GM19351 (cell line): ENCODE data around the gene RBM34.

Source experiments
- ATAC-seq: cut with Tn5 transposase; IDR thresholded peaks from one replicate; pipeline ENCODE4 v1.9.1; 2021; ENCODE audit warnings: mild to moderate bottlenecking, moderate library complexity; ENCODE audit not compliant: unreplicated experiment

Gene RBM34

GRCh38 chr1:235156265-235156664, 4.8 kb downstream of the RBM34 start:
- ATAC-seq: no peak

GRCh38 chr1:235152235-235152634, 8.8 kb downstream of the RBM34 start:
- no peak for ATAC-seq

GRCh38 chr1:235151033-235151432, 10.0 kb downstream of the RBM34 start:
- no peak for ATAC-seq

- ATAC-seq: no peak
These were observed 11.2 kb downstream of the RBM34 start for GRCh38 chr1:235149824-235150223.

GRCh38 chr1:235147269-235147668, 13.8 kb downstream of the RBM34 start:
- no peak for ATAC-seq

- ATAC-seq: no peak
These were observed 15.4 kb downstream of the RBM34 start for GRCh38 chr1:235145639-235146038.

- ATAC-seq: no peak
These were observed 18.1 kb downstream of the RBM34 start for GRCh38 chr1:235142991-235143390.

GRCh38 chr1:235139315-235139714, 21.7 kb downstream of the RBM34 start:
- ATAC-seq: no peak

GRCh38 chr1:235138821-235139220, 22.2 kb downstream of the RBM34 start:
- no peak for ATAC-seq

GRCh38 chr1:235136111-235136510, 24.9 kb downstream of the RBM34 start:
- ATAC-seq: no peak

- no peak for ATAC-seq
These were observed 26.9 kb downstream of the RBM34 start for GRCh38 chr1:235134171-235134570.

- ATAC-seq: no peak
These were observed 28.0 kb downstream of the RBM34 start for GRCh38 chr1:235133086-235133485.

- ATAC-seq: no peak
These were observed 29.1 kb downstream of the RBM34 start for GRCh38 chr1:235131961-235132360.

- ATAC-seq: no peak
These were observed 30.2 kb downstream of the RBM34 start for GRCh38 chr1:235130766-235131270.

- no peak for ATAC-seq
These were observed 31.1 kb downstream of the RBM34 start for GRCh38 chr1:235129774-235130570.

GRCh38 chr1:235128456-235129328, 32.4 kb downstream of the RBM34 start, which contains the start of gene TOMM20:
TOMM20 (minus strand) TSS chr1:235128837; CDS start chr1:235128715, 122 bp downstream.
- peak; percentile 90 for ATAC-seq

- ATAC-seq: no peak
These were observed 33.2 kb downstream of the RBM34 start for GRCh38 chr1:235127732-235128455.

GRCh38 chr1:235127203-235127602, 33.8 kb downstream of the RBM34 start:
- ATAC-seq: no peak

GRCh38 chr1:235124665-235125064, 36.4 kb downstream of the RBM34 start:
- no peak for ATAC-seq

- no peak for ATAC-seq
These were observed 36.9 kb downstream of the RBM34 start for GRCh38 chr1:235124111-235124510.

- ATAC-seq: no peak
These were observed 38.7 kb downstream of the RBM34 start for GRCh38 chr1:235122348-235122747.
